Body of pancreas (tissue), 4 donors: Measurements from ENCODE around the gene AGBL2.

ENCODE experiments used
- POLR2A ChIP-seq, 3 donors: fragments of 450-650 bp; IDR thresholded peaks; one replicate each; pipeline ENCODE4 v1.6.1; 2016; ENCODE audit warnings: antibody characterized with exemption in 3 of 3, mild to moderate bottlenecking in 2 of 3
- TF ChIP-seq, protein P1 (sequence below), 7 experiments: fragments of 450-650 bp in 4 of 7; fragments of 200-600 bp in 3 of 7; sonication (generic) in 3 of 7; IDR thresholded peaks; one replicate each; pipeline ENCODE4 v1.5.1; 2016 to 2019; ENCODE audit warnings: antibody characterized with exemption in 7 of 7

DNA sequence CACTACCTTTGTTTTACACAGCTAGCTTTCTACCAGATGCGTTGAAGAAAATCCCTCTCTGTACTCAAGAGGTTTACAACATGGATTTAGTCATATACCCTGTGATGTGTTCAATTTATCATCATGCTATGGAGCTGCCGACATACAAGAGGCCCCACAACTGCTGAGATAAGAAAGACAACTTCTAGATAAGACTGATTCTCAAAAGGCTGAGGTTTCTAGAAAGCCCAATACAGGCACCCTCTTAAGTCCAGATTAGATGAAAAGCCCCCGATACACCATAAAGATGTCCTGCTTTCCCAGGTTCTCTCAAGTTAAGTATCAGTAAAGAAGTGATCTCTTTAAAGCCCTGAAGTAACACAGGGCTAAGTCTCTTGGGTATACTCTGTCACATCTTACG lies 87.1 kb downstream of the AGBL2 start:
- TF ChIP-seq, protein P1, sequence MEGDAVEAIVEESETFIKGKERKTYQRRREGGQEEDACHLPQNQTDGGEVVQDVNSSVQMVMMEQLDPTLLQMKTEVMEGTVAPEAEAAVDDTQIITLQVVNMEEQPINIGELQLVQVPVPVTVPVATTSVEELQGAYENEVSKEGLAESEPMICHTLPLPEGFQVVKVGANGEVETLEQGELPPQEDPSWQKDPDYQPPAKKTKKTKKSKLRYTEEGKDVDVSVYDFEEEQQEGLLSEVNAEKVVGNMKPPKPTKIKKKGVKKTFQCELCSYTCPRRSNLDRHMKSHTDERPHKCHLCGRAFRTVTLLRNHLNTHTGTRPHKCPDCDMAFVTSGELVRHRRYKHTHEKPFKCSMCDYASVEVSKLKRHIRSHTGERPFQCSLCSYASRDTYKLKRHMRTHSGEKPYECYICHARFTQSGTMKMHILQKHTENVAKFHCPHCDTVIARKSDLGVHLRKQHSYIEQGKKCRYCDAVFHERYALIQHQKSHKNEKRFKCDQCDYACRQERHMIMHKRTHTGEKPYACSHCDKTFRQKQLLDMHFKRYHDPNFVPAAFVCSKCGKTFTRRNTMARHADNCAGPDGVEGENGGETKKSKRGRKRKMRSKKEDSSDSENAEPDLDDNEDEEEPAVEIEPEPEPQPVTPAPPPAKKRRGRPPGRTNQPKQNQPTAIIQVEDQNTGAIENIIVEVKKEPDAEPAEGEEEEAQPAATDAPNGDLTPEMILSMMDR (IDR thresholded peaks at IDR 0.05) = no peak
- TF ChIP-seq POLR2A (IDR thresholded peaks at IDR 0.05) = no peak
